A549 (cell line): Measurements from ENCODE around the gene EYA2. TPM values are rescaled to one million over a fixed set of nuclear protein-coding genes. Genes with fewer than 3 reads are reported as not detected.

Experiments used
- ATAC-seq, 2 experiments: fragments of 200-7000 bp in 1 of 2; fragments of >200 bp in 1 of 2; cut with Nextera tagmentation in 1 of 2; cut with Tn5 transposase in 1 of 2; 3 replicates each; pipeline versions ENCODE4 v1.8.0 to v1.9.1; 2018 to 2020; ENCODE audit warnings: mild to moderate bottlenecking in 1 of 2, moderate library complexity in 1 of 2
- CTCF ChIA-PET: fragments of 300-600 bp; sonication (Branson Sonifier 250); formaldehyde crosslinking; extraction: SDS; loops from one replicate; lab custom pipeline; 2021; ENCODE audit warnings: antibody characterized with exemption, inconsistent platforms; lab: Yijun Ruan, JAX
- POLR2A ChIA-PET: fragments of 350-600 bp; formaldehyde crosslinking; extraction: SDS; loops from one replicate; lab custom pipeline; 2021; ENCODE audit warnings: antibody characterized with exemption, inconsistent platforms; lab: Yijun Ruan, JAX
- DNase-seq, 2 experiments: peaks; one replicate each; pipeline versions ENCODE4 v3.0.0 to v3.0.0-alpha.2; 2011 to 2016; ENCODE audit warnings: low read depth in 1 of 2, low spot score in 1 of 2
- FAIRE-seq: peaks from 2 replicates; lab custom pipeline; 2011; peaks lifted over from hg19 to GRCh38; lab: Jason Lieb, UNC
- H3K27ac ChIP-seq, 2 experiments: fragments of >200 bp; sonication (Bioruptor Twin); formaldehyde crosslinking; 3 replicates each; pipeline ENCODE4 v1.5.1; 2016 to 2017
- H3K4me1 ChIP-seq: fragments of >200 bp; sonication (Bioruptor Twin); formaldehyde crosslinking; 3 replicates; pipeline ENCODE4 v1.6.1; 2016
- H3K4me2 ChIP-seq: fragments of >200 bp; sonication (Bioruptor Twin); formaldehyde crosslinking; 3 replicates; pipeline ENCODE4 v1.6.1; 2016
- H3K4me3 ChIP-seq: fragments of >200 bp; sonication (Bioruptor Twin); formaldehyde crosslinking; 3 replicates; pipeline ENCODE4 v1.5.1; 2016
- H3K9me3 ChIP-seq: fragments of >200 bp; sonication (Bioruptor Twin); formaldehyde crosslinking; 3 replicates; pipeline ENCODE4 v1.6.1; 2016
- CHD2 ChIP-seq: fragments of 150-350 bp; IDR thresholded peaks from 2 replicates; pipeline ENCODE4 v1.6.1; 2014; ENCODE audit warnings: low read length; ENCODE audit not compliant: partially characterized antibody
- EHF ChIP-seq: fragments of 250-450 bp; sonication (Bioruptor Pico); IDR thresholded peaks from 2 replicates; pipeline ENCODE4 v1.5.0; 2020; ENCODE audit warnings: mild to moderate bottlenecking
- EHMT2 ChIP-seq: fragments of 200-600 bp; sonication (generic); IDR thresholded peaks from 2 replicates; pipeline ENCODE4 v1.6.1; 2016; ENCODE audit warnings: antibody characterized with exemption, low read depth, mild to moderate bottlenecking, moderate library complexity
- ELK1 ChIP-seq: fragments of 150-350 bp; IDR thresholded peaks from 2 replicates; pipeline ENCODE4 v1.6.1; 2014; ENCODE audit warnings: low read depth, mild to moderate bottlenecking, low read length
- ESRRA ChIP-seq: fragments of 150-350 bp; IDR thresholded peaks from 2 replicates; pipeline ENCODE4 v1.6.1; 2014; ENCODE audit warnings: mild to moderate bottlenecking, low read length, borderline replicate concordance
- GATA3 ChIP-seq: IDR thresholded peaks from 2 replicates; pipeline ENCODE4 v1.6.1; 2012; ENCODE audit warnings: borderline replicate concordance
- HES2 ChIP-seq: fragments of >200 bp; sonication (Bioruptor Twin); formaldehyde crosslinking; IDR thresholded peaks from 2 replicates; pipeline ENCODE4 v1.6.1; 2016
- HOXB13 ChIP-seq: fragments of 250-450 bp; sonication (Bioruptor Pico); IDR thresholded peaks from 2 replicates; pipeline ENCODE4 v1.5.0; 2020; ENCODE audit warnings: low read depth, mild to moderate bottlenecking, moderate library complexity
- MAFK ChIP-seq: fragments of 450-650 bp; IDR thresholded peaks from 2 replicates; pipeline ENCODE4 v1.6.1; 2014; ENCODE audit not compliant: partially characterized antibody
- MAZ ChIP-seq: fragments of 150-350 bp; IDR thresholded peaks from 2 replicates; pipeline ENCODE4 v1.6.1; 2014; ENCODE audit warnings: antibody characterized with exemption, low read depth, low read length, borderline replicate concordance
- PBX3 ChIP-seq: IDR thresholded peaks from 2 replicates; pipeline ENCODE4 v1.6.1; 2012
- POLR2A ChIP-seq: IDR thresholded peaks from 2 replicates; pipeline ENCODE4 v1.6.1; 2012; ENCODE audit warnings: mild to moderate bottlenecking, low read length
- POLR2AphosphoS2 ChIP-seq: conservative IDR thresholded peaks from 2 replicates; pipeline ENCODE4 v1.6.1; 2012; ENCODE audit warnings: low read length, improper control_type of control experiment, inconsistent platforms
- RARB ChIP-seq: fragments of 250-450 bp; sonication (Bioruptor Pico); IDR thresholded peaks from 2 replicates; pipeline ENCODE4 v1.8.0; 2021; ENCODE audit warnings: mild to moderate bottlenecking, moderate library complexity
- RCOR1 ChIP-seq: fragments of 150-350 bp; IDR thresholded peaks from 2 replicates; pipeline ENCODE4 v1.6.1; 2014; ENCODE audit warnings: antibody characterized with exemption, low read length, low read depth
- RFX5 ChIP-seq: fragments of 450-650 bp; IDR thresholded peaks from 2 replicates; pipeline ENCODE4 v1.7.1; 2014; ENCODE audit warnings: antibody characterized with exemption, mild to moderate bottlenecking, moderate library complexity
- RNF2 ChIP-seq: fragments of 200-600 bp; sonication (generic); IDR thresholded peaks from 2 replicates; pipeline ENCODE4 v1.6.1; 2016; ENCODE audit warnings: low read depth, mild to moderate bottlenecking, antibody characterized with exemption, moderate library complexity, borderline replicate concordance
- TFCP2L1 ChIP-seq: fragments of 250-450 bp; sonication (Bioruptor Pico); IDR thresholded peaks from 2 replicates; pipeline ENCODE4 v1.5.0; 2021; ENCODE audit warnings: mild to moderate bottlenecking
- ZC3H11A ChIP-seq: fragments of 450-650 bp; IDR thresholded peaks from 2 replicates; pipeline ENCODE4 v1.6.1; 2014; ENCODE audit warnings: antibody characterized with exemption, mild to moderate bottlenecking
- WGBS: methylation state at CpG from one replicate; pipeline ENCODE4 v1.1.6; 2017; ENCODE audit errors: missing lambda C conversion rate; 5-methylcytosine and 5-hydroxymethylcytosine counted together
- polyA plus RNA-seq, 4 experiments: library from polyadenylated mRNA; depleted of rRNA in 3 of 4; stranded (reverse); fragments of >200 nt; fragmentation: RNase III in 1 of 4; extraction: RNeasy Plus Mini Kit Qiagen cat#74134 plus additional on column Dnase treatment in 1 of 4; gene quantifications; 2 replicates in 3 of 4; 3 replicates in 1 of 4; pipeline ENCODE4 v1.2.3, GENCODE V29; 2011 to 2017
- TF ChIP-seq, protein P1 (sequence below): fragments of 250-450 bp; sonication (Bioruptor Pico); IDR thresholded peaks from 2 replicates; pipeline ENCODE4 v1.5.0; 2020; ENCODE audit warnings: low read depth, mild to moderate bottlenecking, moderate library complexity
- TF ChIP-seq, protein P2 (sequence below): fragments of 200-600 bp; sonication (generic); IDR thresholded peaks from 2 replicates; pipeline ENCODE4 v1.6.1; 2016; ENCODE audit warnings: antibody characterized with exemption, mild to moderate bottlenecking, moderate library complexity
- TF ChIP-seq, protein P3 (sequence below): IDR thresholded peaks from 2 replicates; pipeline ENCODE4 v1.6.1; 2012; ENCODE audit warnings: low read depth, borderline replicate concordance

EYA2 gene
- polyA plus RNA-seq, 2 of the 4 experiments (the other 2 are of a cell fraction) = 4.5 to 4.6 TPM

DNA sequence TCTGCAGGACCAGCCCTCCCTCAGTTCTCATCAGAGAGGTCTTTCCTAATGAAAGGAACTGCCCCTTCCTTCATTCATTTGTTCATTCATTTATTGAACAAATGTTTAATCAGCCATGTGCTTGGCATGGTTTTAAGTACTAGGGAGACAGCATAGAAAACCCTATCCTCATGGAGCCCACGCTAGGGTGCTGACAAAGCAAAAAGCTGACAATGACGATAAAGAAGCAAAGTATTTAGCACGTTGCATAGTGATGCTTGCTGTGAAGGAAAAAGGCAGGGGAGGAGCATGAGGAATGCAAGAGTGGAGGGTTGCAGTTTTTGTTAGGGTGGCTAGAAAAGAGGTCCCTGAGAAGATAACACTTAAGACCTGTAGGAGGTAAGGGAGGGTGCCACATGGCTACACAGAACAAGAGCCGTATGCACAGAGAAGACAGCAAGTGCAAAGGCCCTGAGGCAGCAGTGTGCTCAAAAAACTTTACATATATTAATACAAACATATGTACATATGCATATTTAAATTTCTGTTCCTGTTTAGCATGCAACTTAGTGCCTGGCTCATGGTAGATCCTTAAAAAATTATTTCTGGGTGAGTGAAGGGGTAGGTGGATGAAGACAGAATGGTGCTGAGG is 98.9 kb downstream of the EYA2 start:
- DNase-seq (no peak), ATAC-seq (no peak), FAIRE-seq (no peak)
- Histone ChIP-seq H3K4me3 (no peak overlapping the region), H3K4me1 (0 out of 3 replicates have a peak, but pooled peaks cover 6% of the 10 kb centered on the region), H3K4me2 (no peak overlapping the region), H3K27ac (no peak overlapping the region), H3K9me3 (no peaks in the 10 kb centered on the region)
- ChIA-PET CTCF (no interaction called here), POLR2A (no interaction called here)
- 85% methylated on average over 4 of the region's 4 CpGs for WGBS
- TF ChIP-seq MAFK (peak; percentile 74), RFX5 (no peak)

DNA sequence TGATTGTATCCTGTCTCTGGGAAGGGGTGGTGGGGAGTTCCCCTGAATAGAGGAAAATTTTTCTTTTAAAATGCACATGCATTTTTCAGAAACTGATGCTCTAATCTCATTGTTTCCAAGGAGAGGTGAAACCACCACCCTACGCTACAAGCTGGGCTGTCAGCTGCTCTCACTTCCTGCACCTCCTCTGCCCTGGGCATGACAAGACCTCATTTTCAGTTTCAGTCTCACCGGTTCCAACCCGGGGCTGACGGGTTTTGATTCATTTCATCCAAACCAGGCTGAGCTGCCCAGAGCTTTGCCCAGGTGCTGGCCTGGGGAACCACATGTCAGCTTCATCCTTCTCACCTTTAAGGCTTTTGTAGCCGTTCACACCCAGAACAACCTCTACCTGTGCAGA is 99.7 kb downstream of the EYA2 start:
- Histone ChIP-seq H3K9me3 (no peaks in the 10 kb centered on the region), H3K4me1 (0 out of 3 replicates have a peak, but pooled peaks cover 6% of the 10 kb centered on the region), H3K4me2 (no peak overlapping the region), H3K4me3 (no peak overlapping the region), H3K27ac (no peak overlapping the region)
- CTCF ChIA-PET = no interaction called here
- POLR2A ChIA-PET = no interaction called here
- 87% methylated on average over 5 of the region's 5 CpGs for WGBS
- ATAC-seq (no peak), FAIRE-seq (no peak), DNase-seq (no peak)
- TF ChIP-seq RCOR1 (no peak), ELK1 (no peak), RARB (CRISPR knock-in tag) (no peak), ESRRA (no peak), POLR2A (no peak), RNF2 (no peak), ZC3H11A (no peak), HES2 (no peak), HOXB13 (CRISPR knock-in tag) (no peak), TFCP2L1 (CRISPR knock-in tag) (no peak), MAZ (no peak)
- TF ChIP-seq, protein P1, sequence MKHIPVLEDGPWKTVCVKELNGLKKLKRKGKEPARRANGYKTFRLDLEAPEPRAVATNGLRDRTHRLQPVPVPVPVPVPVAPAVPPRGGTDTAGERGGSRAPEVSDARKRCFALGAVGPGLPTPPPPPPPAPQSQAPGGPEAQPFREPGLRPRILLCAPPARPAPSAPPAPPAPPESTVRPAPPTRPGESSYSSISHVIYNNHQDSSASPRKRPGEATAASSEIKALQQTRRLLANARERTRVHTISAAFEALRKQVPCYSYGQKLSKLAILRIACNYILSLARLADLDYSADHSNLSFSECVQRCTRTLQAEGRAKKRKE = no peak
- TF ChIP-seq, protein P2, sequence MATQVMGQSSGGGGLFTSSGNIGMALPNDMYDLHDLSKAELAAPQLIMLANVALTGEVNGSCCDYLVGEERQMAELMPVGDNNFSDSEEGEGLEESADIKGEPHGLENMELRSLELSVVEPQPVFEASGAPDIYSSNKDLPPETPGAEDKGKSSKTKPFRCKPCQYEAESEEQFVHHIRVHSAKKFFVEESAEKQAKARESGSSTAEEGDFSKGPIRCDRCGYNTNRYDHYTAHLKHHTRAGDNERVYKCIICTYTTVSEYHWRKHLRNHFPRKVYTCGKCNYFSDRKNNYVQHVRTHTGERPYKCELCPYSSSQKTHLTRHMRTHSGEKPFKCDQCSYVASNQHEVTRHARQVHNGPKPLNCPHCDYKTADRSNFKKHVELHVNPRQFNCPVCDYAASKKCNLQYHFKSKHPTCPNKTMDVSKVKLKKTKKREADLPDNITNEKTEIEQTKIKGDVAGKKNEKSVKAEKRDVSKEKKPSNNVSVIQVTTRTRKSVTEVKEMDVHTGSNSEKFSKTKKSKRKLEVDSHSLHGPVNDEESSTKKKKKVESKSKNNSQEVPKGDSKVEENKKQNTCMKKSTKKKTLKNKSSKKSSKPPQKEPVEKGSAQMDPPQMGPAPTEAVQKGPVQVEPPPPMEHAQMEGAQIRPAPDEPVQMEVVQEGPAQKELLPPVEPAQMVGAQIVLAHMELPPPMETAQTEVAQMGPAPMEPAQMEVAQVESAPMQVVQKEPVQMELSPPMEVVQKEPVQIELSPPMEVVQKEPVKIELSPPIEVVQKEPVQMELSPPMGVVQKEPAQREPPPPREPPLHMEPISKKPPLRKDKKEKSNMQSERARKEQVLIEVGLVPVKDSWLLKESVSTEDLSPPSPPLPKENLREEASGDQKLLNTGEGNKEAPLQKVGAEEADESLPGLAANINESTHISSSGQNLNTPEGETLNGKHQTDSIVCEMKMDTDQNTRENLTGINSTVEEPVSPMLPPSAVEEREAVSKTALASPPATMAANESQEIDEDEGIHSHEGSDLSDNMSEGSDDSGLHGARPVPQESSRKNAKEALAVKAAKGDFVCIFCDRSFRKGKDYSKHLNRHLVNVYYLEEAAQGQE = no peak

- DNase-seq (no peak), FAIRE-seq (no peak), ATAC-seq (no peak)
- ChIA-PET CTCF (no interaction called here), POLR2A (no interaction called here)
- no peak overlapping the region for H3K4me2 ChIP-seq
- H3K9me3 ChIP-seq = no peaks in the 10 kb centered on the region
- 77% methylated on average over 5 of the region's 5 CpGs for WGBS
- no peak overlapping the region for H3K27ac ChIP-seq
- TF ChIP-seq EHMT2 (no peak), PBX3 (no peak), POLR2AphosphoS2 (no peak), EHF (CRISPR knock-in tag) (no peak), GATA3 (no peak), RNF2 (no peak), CHD2 (no peak)
- TF ChIP-seq, protein P3, sequence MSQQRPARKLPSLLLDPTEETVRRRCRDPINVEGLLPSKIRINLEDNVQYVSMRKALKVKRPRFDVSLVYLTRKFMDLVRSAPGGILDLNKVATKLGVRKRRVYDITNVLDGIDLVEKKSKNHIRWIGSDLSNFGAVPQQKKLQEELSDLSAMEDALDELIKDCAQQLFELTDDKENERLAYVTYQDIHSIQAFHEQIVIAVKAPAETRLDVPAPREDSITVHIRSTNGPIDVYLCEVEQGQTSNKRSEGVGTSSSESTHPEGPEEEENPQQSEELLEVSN = no peak
- no peaks in the 10 kb centered on the region for H3K4me1 ChIP-seq
- no peak overlapping the region for H3K4me3 ChIP-seq
Observed at GRCh38 chr20:46995561-46996142, 101.0 kb downstream of the EYA2 start.
